Lower leg skin (tissue), 4 donors: ENCODE results near the gene CMBL. TPM values are rescaled to one million over a fixed set of nuclear protein-coding genes. Genes with fewer than 3 reads are reported as not detected.

Source experiments
- DNase-seq, 2 donors: peaks; one replicate each; pipeline ENCODE4 v3.0.0-alpha.2; 2019; ENCODE audit warnings: low spot score in 2 of 2
- H3K4me3 ChIP-seq: fragments of 200-600 bp; sonication (generic); 2 replicates; pipeline ENCODE4 v1.5.1; 2017; ENCODE audit warnings: mild to moderate bottlenecking, low read depth; ENCODE audit not compliant: poor library complexity, severe bottlenecking
- CTCF ChIP-seq, 3 donors: fragments of 450-650 bp; IDR thresholded peaks; one replicate each; pipeline ENCODE4 v1.5.1; 2016; ENCODE audit warnings: antibody characterized with exemption in 3 of 3, mild to moderate bottlenecking in 3 of 3, moderate library complexity in 2 of 3
- POLR2A ChIP-seq, 2 donors: fragments of 450-650 bp; IDR thresholded peaks; one replicate each; pipeline ENCODE4 v1.6.1; 2016 to 2017; ENCODE audit warnings: antibody characterized with exemption in 2 of 2, mild to moderate bottlenecking in 1 of 2, moderate library complexity in 1 of 2
- WGBS, 2 donors: methylation state at CpG; one replicate each; pipeline ENCODE4 v1.1.5; 2018; 5-methylcytosine and 5-hydroxymethylcytosine counted together
- intact Hi-C: fragments of 100-400 bp; cut with DNase I; formaldehyde crosslinking; loops from one replicate; pipeline ENCODE4 v1.15.0; 2023; ENCODE audit warnings: low total_unique reads
- total RNA-seq, 4 donors: library from RNA; depleted of rRNA; stranded (reverse); fragments of >200 nt; gene quantifications; one replicate each; pipeline ENCODE4 v1.1.0, GENCODE V29; 2016

The CMBL gene
- total RNA-seq, 4 donors from 2014 or later = 1.8 to 3.2 (median 2.4) TPM

- H3K4me3 ChIP-seq = no peak overlapping the region
- TF ChIP-seq CTCF (IDR thresholded peaks at IDR 0.05) (no peak), POLR2A (IDR thresholded peaks at IDR 0.05) (no peak)
- WGBS, 2 donors = 71 to 89% methylated on average over 7 of the region's 7 CpGs
- peak in 1 of 2 donors; percentile 9 for DNase-seq
- intact Hi-C loops = loop anchor here (10.0 kb wide), 1 partner anchor 75 kb away; the partner anchor contains the start of gene MARCHF6
Measured at GRCh38 chr5:10279925-10280720, 27.6 kb downstream of the CMBL start.

DNA sequence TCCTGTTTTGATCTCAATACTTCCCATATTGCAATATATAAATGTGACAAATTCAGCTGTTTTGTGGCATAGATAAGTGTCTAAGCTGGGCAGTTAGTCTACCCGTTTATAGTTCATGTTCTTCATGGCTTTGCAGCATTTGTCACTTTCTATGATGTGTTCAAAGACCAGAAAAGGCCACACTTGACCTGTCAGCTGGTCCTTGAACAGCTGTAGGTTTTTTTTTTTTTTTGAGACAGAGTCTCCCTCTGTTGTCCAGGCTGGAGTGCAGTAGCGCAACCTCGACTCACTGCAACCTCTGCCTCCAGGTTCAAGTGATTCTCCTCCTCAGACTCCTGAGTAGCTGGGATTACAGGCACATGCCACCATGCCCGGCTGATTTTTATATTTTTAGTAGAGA lies 28.4 kb downstream of the CMBL start:
- TF ChIP-seq CTCF (IDR thresholded peaks at IDR 0.05) = no peak
- TF ChIP-seq POLR2A (IDR thresholded peaks at IDR 0.05) = no peak
- 93% methylated on average over 4 of the region's 4 CpGs for WGBS, 2 donors
- H3K4me3 ChIP-seq = no peak overlapping the region
- intact Hi-C loops = no loop called here
- DNase-seq = no peak

- TF ChIP-seq POLR2A (IDR thresholded peaks at IDR 0.05) = no peak
- no peak for TF ChIP-seq CTCF (IDR thresholded peaks at IDR 0.05)
- DNase-seq = peak in 1 of 2 donors; percentile 74
- WGBS, 2 donors = 87 to 93% methylated on average over 12 of the region's 12 CpGs
- no peak overlapping the region for H3K4me3 ChIP-seq
- intact Hi-C loops = no loop called here
Measured at GRCh38 chr5:10278658-10279279, 28.9 kb downstream of the CMBL start.

GRCh38 chr5:10277773-10278630 lies 29.7 kb downstream of the CMBL start:
- no peak overlapping the region for H3K4me3 ChIP-seq
- no peak for TF ChIP-seq POLR2A (IDR thresholded peaks at IDR 0.05)
- no peak for TF ChIP-seq CTCF (IDR thresholded peaks at IDR 0.05)
- 87 to 94% methylated on average over 13 of the region's 13 CpGs for WGBS, 2 donors
- peak in 1 of 2 donors; percentile 76 for DNase-seq
- intact Hi-C loops = no loop called here

DNA sequence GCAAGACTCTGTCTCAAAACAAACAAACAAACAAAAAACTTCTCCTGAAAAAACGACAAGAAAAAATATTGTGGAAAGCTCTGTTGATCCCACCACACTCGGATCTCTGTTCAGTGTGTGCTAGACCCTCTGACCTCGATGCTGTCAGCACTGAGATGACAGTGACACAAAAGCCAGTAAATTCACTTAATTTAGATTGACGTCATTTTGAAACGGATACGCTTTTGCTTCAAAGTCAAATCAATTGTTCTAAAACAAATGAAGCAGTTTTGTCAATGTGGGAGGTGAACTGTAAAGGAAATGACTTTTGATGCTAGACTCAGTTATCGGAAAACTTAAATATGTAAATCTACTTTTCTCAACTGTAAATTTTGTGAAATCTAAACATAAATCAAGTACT lies 31.0 kb downstream of the CMBL start:
- WGBS, 2 donors = 84% methylated on average over 7 of the region's 7 CpGs
- no peak for DNase-seq
- no peak for TF ChIP-seq POLR2A (IDR thresholded peaks at IDR 0.05)
- no peak for TF ChIP-seq CTCF (IDR thresholded peaks at IDR 0.05)
- H3K4me3 ChIP-seq = no peak overlapping the region
- intact Hi-C loops = no loop called here
